Activated CD4-positive, alpha-beta T cell treated with anti-CD3 and anti-CD28 coated beads for 36 hours (primary cell): ENCODE measurements around the gene CX3CL1. TPM values are rescaled to one million over a fixed set of nuclear protein-coding genes. Genes with fewer than 3 reads are reported as not detected.

ENCODE experiments used
- ATAC-seq: fragments of 200-7000 bp; cut with Tn5 transposase; one replicate; pipeline ENCODE4 v1.10.0; 2021; ENCODE audit warnings: mild to moderate bottlenecking, moderate library complexity
- CTCF ChIA-PET: fragments of 350-600 bp; sonication (Branson Sonifier 250); formaldehyde crosslinking; loops from one replicate; lab custom pipeline; 2021; ENCODE audit warnings: antibody characterized with exemption; lab: Charles Lee
- POLR2A ChIA-PET: fragments of 350-600 bp; sonication (Branson Sonifier 250); formaldehyde crosslinking; loops from one replicate; lab custom pipeline; 2021; ENCODE audit warnings: antibody characterized with exemption, inconsistent platforms; lab: Charles Lee
- DNase-seq: peaks from one replicate; pipeline ENCODE4 v3.0.0-alpha.2; 2020
- H3K27ac Mint-ChIP-seq: one replicate; pipeline ENCODE4 v1.8.0; 2021; ENCODE audit warnings: mixed read lengths
- H3K27me3 Mint-ChIP-seq: one replicate; pipeline ENCODE4 v1.8.0; 2021; ENCODE audit warnings: mixed read lengths
- H3K36me3 Mint-ChIP-seq: one replicate; pipeline ENCODE4 v1.8.0; 2021; ENCODE audit warnings: low read depth, mixed read lengths
- H3K4me1 Mint-ChIP-seq: one replicate; pipeline ENCODE4 v1.8.0; 2021; ENCODE audit warnings: mixed read lengths
- H3K4me3 Mint-ChIP-seq: one replicate; pipeline ENCODE4 v1.8.0; 2021; ENCODE audit warnings: mild to moderate bottlenecking, moderate library complexity, mixed read lengths
- H3K9me3 Mint-ChIP-seq: one replicate; pipeline ENCODE4 v1.8.0; 2021; ENCODE audit warnings: low read depth, mixed read lengths
- intact Hi-C, 2 experiments: fragments of 100-400 bp; cut with DNase I in 1 of 2; cut with micrococcal nuclease in 1 of 2; formaldehyde crosslinking; loops; one replicate each; pipeline versions ENCODE4 v1.14.2 to v1.15.1; 2022 to 2024; cut with DNase I, micrococcal nuclease
- total RNA-seq, 2 experiments: library from RNA; stranded (reverse); gene quantifications; one replicate each; pipeline ENCODE4 v1.2.3, GENCODE V29; 2021

The CX3CL1 gene
- total RNA-seq, 2 experiments from 2014 or later: not detected

- Mint-ChIP-seq H3K27ac (peak overlapping the region; percentile 11), H3K9me3 (no peaks in the 10 kb centered on the region), H3K36me3 (no peaks in the 10 kb centered on the region), H3K27me3 (no peaks in the 10 kb centered on the region), H3K4me3 (no peak overlapping the region), H3K4me1 (peaks cover 13% of the 10 kb centered on the region)
- POLR2A ChIA-PET: interaction anchor here (0.5 kb wide), 1 partner anchor 638 kb away, joined by 3 read pairs; no protein-coding TSS in a partner anchor
- DNase-seq: no peak
- intact Hi-C loops: no loop called here
- no peak for ATAC-seq
- CTCF ChIA-PET: interaction anchor here (0.9 kb wide), 1 partner anchor 129 kb away, joined by 4 read pairs; no protein-coding TSS in a partner anchor
These were observed 14.8 kb upstream of the CX3CL1 start for GRCh38 chr16:57357330-57358085.

- Mint-ChIP-seq H3K9me3 (no peaks in the 10 kb centered on the region), H3K4me3 (no peak overlapping the region), H3K27ac (peak overlapping the region; percentile 11), H3K27me3 (no peaks in the 10 kb centered on the region), H3K36me3 (no peaks in the 10 kb centered on the region), H3K4me1 (peaks cover 13% of the 10 kb centered on the region)
- CTCF ChIA-PET: no interaction called here
- DNase-seq (no peak), ATAC-seq (no peak)
- intact Hi-C loops: no loop called here
- POLR2A ChIA-PET: no interaction called here
These were observed 14.2 kb upstream of the CX3CL1 start for GRCh38 chr16:57358086-57358420.

DNA sequence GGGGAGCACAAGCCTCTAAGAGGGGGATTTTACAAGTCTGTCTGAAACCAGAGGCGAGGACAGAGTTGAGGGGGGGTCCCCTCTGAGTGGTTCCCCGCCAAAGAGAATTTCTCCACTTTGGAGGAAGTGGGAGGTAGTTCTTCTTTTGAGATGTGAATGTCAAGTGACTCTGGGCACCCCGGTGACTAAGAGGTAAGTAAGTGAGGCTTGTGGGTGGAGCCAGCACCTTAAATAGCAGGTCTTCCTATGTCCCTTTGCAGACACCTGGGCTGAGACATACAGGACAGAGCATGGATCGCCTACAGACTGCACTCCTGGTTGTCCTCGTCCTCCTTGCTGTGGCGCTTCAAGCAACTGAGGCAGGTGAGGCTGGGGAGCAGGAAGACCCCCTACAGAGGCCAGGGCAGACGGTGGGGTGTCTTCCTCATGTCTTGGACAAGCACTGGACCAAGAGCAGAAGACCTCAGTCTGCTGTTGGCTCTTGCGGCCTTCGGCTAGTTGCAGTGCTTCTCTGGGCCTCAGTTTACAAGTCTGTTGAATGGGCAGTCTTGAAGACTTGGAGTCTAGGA, 13.7 kb upstream of the CX3CL1 start, which contains the start of gene CCL22:
CCL22 (plus strand) TSS at position 257 of the 569 bp plus-strand sequence; CDS start at position 291, 34 bp downstream.
- intact Hi-C loops: no loop called here
- Mint-ChIP-seq H3K36me3 (no peaks in the 10 kb centered on the region), H3K27ac (peak within 1 kb of the TSS; percentile 11), H3K4me3 (no peak within 1 kb of the TSS), H3K27me3 (no peaks in the 10 kb centered on the region), H3K4me1 (peaks cover 13% of the 10 kb centered on the region), H3K9me3 (no peaks in the 10 kb centered on the region)
- ChIA-PET POLR2A (no interaction called here), CTCF (no interaction called here)
- peak; percentile 92 for ATAC-seq
- DNase-seq: peak; percentile 59

GRCh38 chr16:57360321-57360935, 11.9 kb upstream of the CX3CL1 start:
- H3K27me3 Mint-ChIP-seq: no peaks in the 10 kb centered on the region
- ChIA-PET POLR2A (no interaction called here), CTCF (no interaction called here)
- ATAC-seq (no peak), DNase-seq (no peak)
- H3K27ac Mint-ChIP-seq: no peak overlapping the region
- no peak overlapping the region for H3K4me3 Mint-ChIP-seq
- no peaks in the 10 kb centered on the region for H3K36me3 Mint-ChIP-seq
- H3K9me3 Mint-ChIP-seq: no peaks in the 10 kb centered on the region
- H3K4me1 Mint-ChIP-seq: peaks cover 13% of the 10 kb centered on the region
- intact Hi-C loops: no loop called here

DNA sequence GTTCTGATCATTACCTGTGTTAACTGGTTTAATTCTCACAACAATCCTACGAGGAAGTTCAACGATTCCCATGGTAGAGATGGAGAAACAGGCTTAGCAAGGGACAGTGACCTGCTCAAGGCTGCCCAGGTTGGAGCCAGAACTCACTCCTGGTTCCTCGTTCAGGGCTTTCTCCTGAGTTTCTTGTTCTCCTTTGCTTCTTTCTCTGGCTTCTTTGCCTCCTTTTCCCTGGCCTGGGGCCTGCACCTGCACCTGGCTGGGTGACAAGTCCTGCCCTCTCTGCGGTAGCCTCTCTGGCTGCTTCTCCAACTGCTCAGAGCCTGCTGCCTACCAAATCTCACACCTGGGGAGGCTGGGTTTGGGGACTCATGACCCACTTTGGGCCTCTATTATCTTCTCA, 10.9 kb upstream of the CX3CL1 start:
- no peak for ATAC-seq
- ChIA-PET CTCF (no interaction called here), POLR2A (interaction anchor here (0.6 kb wide), 1 partner anchor 175 kb away, joined by 4 read pairs; the partner anchor contains the start of genes PSME3IP1 and RSPRY1)
- no peaks in the 10 kb centered on the region for H3K27me3 Mint-ChIP-seq
- no peaks in the 10 kb centered on the region for H3K9me3 Mint-ChIP-seq
- no peaks in the 10 kb centered on the region for H3K36me3 Mint-ChIP-seq
- peaks cover 13% of the 10 kb centered on the region for H3K4me1 Mint-ChIP-seq
- no peak overlapping the region for H3K27ac Mint-ChIP-seq
- DNase-seq: no peak
- no peak overlapping the region for H3K4me3 Mint-ChIP-seq
- intact Hi-C loops: no loop called here

DNA sequence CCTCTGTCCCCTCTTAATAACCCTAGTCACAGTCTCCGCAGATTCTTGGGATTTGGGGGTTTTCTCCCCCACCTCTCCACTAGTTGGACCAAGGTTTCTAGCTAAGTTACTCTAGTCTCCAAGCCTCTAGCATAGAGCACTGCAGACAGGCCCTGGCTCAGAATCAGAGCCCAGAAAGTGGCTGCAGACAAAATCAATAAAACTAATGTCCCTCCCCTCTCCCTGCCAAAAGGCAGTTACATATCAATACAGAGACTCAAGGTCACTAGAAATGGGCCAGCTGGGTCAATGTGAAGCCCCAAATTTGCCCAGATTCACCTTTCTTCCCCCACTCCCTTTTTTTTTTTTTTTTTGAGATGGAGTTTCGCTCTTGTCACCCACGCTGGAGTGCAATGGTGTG, 8.1 kb upstream of the CX3CL1 start:
- Mint-ChIP-seq H3K9me3 (no peaks in the 10 kb centered on the region), H3K27me3 (peaks cover 6% of the 10 kb centered on the region), H3K36me3 (no peaks in the 10 kb centered on the region), H3K4me3 (no peak overlapping the region), H3K4me1 (no peaks in the 10 kb centered on the region), H3K27ac (no peak overlapping the region)
- intact Hi-C loops: no loop called here
- DNase-seq: no peak
- POLR2A ChIA-PET: no interaction called here
- ATAC-seq: no peak
- CTCF ChIA-PET: interaction anchor here (0.6 to 1.0 kb wide), 2 partner anchors 9 to 242 kb away, joined by 3 read pairs; no protein-coding TSS in a partner anchor

DNA sequence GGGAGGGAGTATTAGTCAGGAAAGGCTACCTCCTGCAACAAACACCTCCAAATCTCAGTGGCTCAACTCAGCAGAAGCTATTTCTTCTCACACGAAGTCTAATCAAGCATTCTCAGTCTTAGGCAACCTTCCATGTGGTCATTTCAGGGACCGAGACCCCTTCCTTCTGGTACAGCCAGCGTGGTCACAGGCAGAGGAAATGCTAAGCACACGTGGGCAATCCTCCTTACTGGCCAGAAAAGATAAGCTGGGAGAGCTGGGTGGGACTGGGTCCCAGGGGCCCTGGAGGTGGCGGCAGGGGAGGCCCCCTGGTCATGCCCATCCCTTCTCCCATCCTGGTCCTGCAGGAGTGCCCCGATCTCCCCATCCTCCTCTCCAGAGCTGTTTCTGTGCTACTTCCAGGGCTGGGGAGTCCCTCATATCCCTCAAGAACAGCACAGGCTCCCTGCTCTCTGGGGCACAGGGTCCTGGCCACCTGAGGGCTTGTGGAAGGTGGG, 5.7 kb upstream of the CX3CL1 start:
- POLR2A ChIA-PET: no interaction called here
- Mint-ChIP-seq H3K9me3 (no peaks in the 10 kb centered on the region), H3K4me1 (no peaks in the 10 kb centered on the region), H3K36me3 (no peaks in the 10 kb centered on the region), H3K4me3 (no peak overlapping the region), H3K27ac (no peak overlapping the region), H3K27me3 (peaks cover 6% of the 10 kb centered on the region)
- intact Hi-C loops: no loop called here
- CTCF ChIA-PET: no interaction called here
- ATAC-seq (no peak), DNase-seq (no peak)

- no peaks in the 10 kb centered on the region for H3K36me3 Mint-ChIP-seq
- no peak for DNase-seq
- no peak overlapping the region for H3K27ac Mint-ChIP-seq
- no peak for ATAC-seq
- H3K4me1 Mint-ChIP-seq: no peaks in the 10 kb centered on the region
- H3K4me3 Mint-ChIP-seq: no peak overlapping the region
- CTCF ChIA-PET: no interaction called here
- peaks cover 6% of the 10 kb centered on the region for H3K27me3 Mint-ChIP-seq
- intact Hi-C loops: no loop called here
- POLR2A ChIA-PET: no interaction called here
- no peaks in the 10 kb centered on the region for H3K9me3 Mint-ChIP-seq
These were observed 5.1 kb upstream of the CX3CL1 start for GRCh38 chr16:57367116-57367752.

DNA sequence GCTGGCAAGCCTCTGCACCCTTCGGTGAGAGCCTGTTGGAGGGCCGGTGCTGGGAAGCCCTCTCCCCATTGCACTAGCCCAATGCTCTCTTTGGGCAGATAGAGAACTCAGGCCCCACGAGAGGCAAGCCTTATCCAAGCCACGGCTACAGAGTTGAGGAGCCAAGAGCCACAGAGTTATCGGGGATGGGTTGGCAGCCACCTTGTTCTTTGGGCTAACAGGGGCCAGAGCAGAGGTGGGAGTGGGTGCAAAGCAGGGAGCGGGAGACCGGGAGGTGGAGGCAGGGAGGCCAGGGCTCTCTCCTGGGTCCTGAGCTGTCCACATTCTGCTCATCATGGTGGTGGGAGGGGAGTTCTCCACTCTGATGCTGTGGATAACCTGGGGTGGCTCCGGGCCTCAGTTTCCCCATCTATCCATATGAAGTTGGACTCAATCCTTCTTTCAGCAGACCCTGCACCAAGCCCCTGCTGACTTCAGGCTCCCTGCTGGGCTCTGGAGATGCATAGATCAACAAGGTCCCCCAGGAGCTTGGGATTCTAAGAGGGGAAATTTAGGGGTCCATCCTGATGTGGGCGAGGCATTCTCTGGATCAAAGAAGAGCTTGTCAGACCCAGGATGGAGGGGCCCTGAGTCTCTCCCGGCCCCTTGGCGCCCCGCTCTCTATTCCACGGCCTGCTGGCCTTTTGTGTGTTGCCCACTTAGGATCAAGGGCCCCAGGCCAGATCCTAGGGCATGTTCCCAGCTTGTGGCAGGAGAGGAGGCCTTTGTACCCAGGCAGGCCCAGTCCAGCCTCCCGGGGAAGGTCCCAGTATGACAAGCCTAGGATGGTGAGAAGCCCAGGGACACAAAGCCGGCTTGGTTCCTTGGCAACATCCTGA, 557 bp upstream of the CX3CL1 start:
- peaks cover 8% of the 10 kb centered on the region for H3K27me3 Mint-ChIP-seq

DNA sequence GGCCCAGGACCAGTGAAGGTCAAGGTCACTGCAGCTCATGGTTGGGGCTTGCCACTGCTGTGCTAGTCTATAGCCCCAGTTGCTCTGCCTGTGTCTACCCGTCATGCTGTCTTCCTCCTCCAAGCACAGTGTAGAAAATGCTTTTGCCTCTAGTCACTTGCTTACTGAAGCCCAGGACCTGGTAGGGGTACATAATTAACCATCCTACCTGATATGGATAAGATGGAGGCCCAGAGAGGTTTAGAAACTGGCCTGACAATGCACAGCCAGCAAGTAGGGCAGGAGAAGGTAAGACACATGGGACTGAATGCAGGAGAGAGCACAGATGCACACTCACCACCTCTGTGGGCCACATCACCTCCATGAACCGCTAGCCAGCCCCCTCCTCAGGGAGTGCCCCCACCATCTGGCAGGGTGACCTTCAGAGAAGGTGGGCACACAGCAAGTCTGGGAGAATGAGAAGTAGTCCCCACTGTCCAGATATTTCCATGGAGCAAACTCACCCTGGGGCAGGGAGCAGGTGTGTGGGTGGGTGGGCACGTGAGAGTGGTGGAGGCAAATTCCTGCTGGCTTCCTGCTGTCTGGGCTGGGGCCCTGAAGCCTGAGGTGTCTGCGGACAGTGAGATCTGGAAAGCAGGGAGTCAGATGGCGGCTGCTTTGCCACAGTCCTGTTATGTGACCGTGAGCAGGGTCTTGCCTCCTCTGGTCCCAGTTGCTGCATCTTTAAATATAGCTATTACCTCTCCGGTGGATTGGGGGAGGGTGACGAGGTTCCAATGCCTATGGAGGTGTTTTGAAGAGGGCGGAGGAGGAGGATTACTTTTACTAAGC, 1.0 kb downstream of the CX3CL1 start:
- no peak for DNase-seq
- no peaks in the 10 kb centered on the region for H3K9me3 Mint-ChIP-seq
- CTCF ChIA-PET: no interaction called here
- peaks cover 2% of the 10 kb centered on the region for H3K27me3 Mint-ChIP-seq
- POLR2A ChIA-PET: no interaction called here
- peaks cover 16% of the 10 kb centered on the region for H3K4me1 Mint-ChIP-seq
- intact Hi-C loops: no loop called here
- no peaks in the 10 kb centered on the region for H3K36me3 Mint-ChIP-seq
- no peak overlapping the region for H3K4me3 Mint-ChIP-seq
- H3K27ac Mint-ChIP-seq: no peak overlapping the region
- no peak for ATAC-seq

More for the DNA sequence above, 557 bp upstream of the CX3CL1 start:
- Mint-ChIP-seq H3K4me1 (peaks cover 3% of the 10 kb centered on the region), H3K27ac (no peak overlapping the region), H3K9me3 (no peaks in the 10 kb centered on the region), H3K4me3 (no peak overlapping the region), H3K36me3 (no peaks in the 10 kb centered on the region)
- no peak for ATAC-seq
- intact Hi-C loops: no loop called here
- no peak for DNase-seq
- ChIA-PET POLR2A (no interaction called here), CTCF (no interaction called here)
